Stomach (tissue), 9 donors: ENCODE data around the gene CACNA1I. TPM values are rescaled to one million over a fixed set of nuclear protein-coding genes. Genes with fewer than 3 reads are reported as not detected.

Source experiments
- DNase-seq, 2 donors: peaks; one replicate each; pipeline versions ENCODE4 v3.0.0 to v3.0.0-alpha.2; 2013 to 2019
- H3K27ac ChIP-seq, 5 donors: fragments of 200-600 bp in 4 of 5; sonication (generic) in 4 of 5; one replicate each; pipeline ENCODE4 v1.5.1; 2013 to 2019; ENCODE audit warnings: mild to moderate bottlenecking in 1 of 5, moderate library complexity in 1 of 5
- H3K27me3 ChIP-seq, 3 donors: fragments of 200-600 bp; sonication (generic); one replicate each; pipeline ENCODE4 v1.5.1; 2017 to 2019; ENCODE audit warnings: mixed run types in 1 of 3
- H3K36me3 ChIP-seq, 4 donors: fragments of 200-600 bp; sonication (generic); 1 replicate in 3 of 4; 2 replicates in 1 of 4; pipeline ENCODE4 v1.5.1; 2016 to 2019
- H3K4me1 ChIP-seq, 4 donors: fragments of 200-600 bp; sonication (generic); one replicate each; pipeline ENCODE4 v1.5.1; 2016 to 2019
- H3K4me3 ChIP-seq, 4 donors: fragments of 200-600 bp; sonication (generic) in 3 of 4; one replicate each; pipeline ENCODE4 v1.5.1; 2016 to 2019; ENCODE audit warnings: mild to moderate bottlenecking in 1 of 4
- H3K9me3 ChIP-seq, 4 donors: fragments of 200-600 bp; sonication (generic); one replicate each; pipeline ENCODE4 v1.5.1; 2016 to 2019
- EP300 ChIP-seq: sonication (generic); formaldehyde crosslinking; IDR thresholded peaks from one replicate; pipeline ENCODE4 v1.6.1; 2017; ENCODE audit warnings: antibody characterized with exemption
- POLR2A ChIP-seq, 4 donors: fragments of 450-650 bp; IDR thresholded peaks; one replicate each; pipeline ENCODE4 v1.6.1; 2016; ENCODE audit warnings: antibody characterized with exemption in 4 of 4, control low read depth in 2 of 4, mild to moderate bottlenecking in 1 of 4, moderate library complexity in 1 of 4
- POLR2AphosphoS5 ChIP-seq, 3 donors: sonication (generic); formaldehyde crosslinking; IDR thresholded peaks; one replicate each; pipeline ENCODE4 v1.6.1; 2016; ENCODE audit warnings: antibody characterized with exemption in 3 of 3
- WGBS, 5 donors: extraction: QIAGEN DNeasy Blood & Tissue Kit in 3 of 5; methylation state at CpG; one replicate each; pipeline versions ENCODE4 v1.1.5 to v1.1.7; 2013 to 2018; 5-methylcytosine and 5-hydroxymethylcytosine counted together
- intact Hi-C: fragments of 100-400 bp; cut with DNase I; formaldehyde crosslinking; loops from one replicate; pipeline ENCODE4 v1.15.1; 2023; ENCODE audit warnings: low total_unique reads
- polyA plus RNA-seq, 3 donors: library from polyadenylated mRNA; stranded (reverse); fragments of 200-250 nt; gene quantifications; one replicate each; pipeline ENCODE4 v1.2.3, GENCODE V29; 2013
- total RNA-seq, 5 donors: library from RNA; depleted of rRNA; stranded (reverse); fragments of >200 nt; gene quantifications; one replicate each; pipeline versions ENCODE4 v1.1.0 to v1.2.3, GENCODE V29; 2014 to 2016
- TF ChIP-seq, protein P1 (sequence below), 7 experiments: fragments of 450-650 bp in 4 of 7; fragments of 200-600 bp in 3 of 7; sonication (generic) in 3 of 7; IDR thresholded peaks; one replicate each; pipeline ENCODE4 v1.5.1; 2016 to 2019; ENCODE audit warnings: antibody characterized with exemption in 7 of 7, control low read depth in 2 of 7, mild to moderate bottlenecking in 1 of 7
- donor health status: healthy with polysubstance abuse.
- donor health status: Bipolar disorder and iron deficiency.
- donor health status: healthy.

The CACNA1I gene
- total and polyA plus RNA-seq, 8 donors, result 0.06 to 4.0 (median 0.22) TPM; not detected in 2

DNA sequence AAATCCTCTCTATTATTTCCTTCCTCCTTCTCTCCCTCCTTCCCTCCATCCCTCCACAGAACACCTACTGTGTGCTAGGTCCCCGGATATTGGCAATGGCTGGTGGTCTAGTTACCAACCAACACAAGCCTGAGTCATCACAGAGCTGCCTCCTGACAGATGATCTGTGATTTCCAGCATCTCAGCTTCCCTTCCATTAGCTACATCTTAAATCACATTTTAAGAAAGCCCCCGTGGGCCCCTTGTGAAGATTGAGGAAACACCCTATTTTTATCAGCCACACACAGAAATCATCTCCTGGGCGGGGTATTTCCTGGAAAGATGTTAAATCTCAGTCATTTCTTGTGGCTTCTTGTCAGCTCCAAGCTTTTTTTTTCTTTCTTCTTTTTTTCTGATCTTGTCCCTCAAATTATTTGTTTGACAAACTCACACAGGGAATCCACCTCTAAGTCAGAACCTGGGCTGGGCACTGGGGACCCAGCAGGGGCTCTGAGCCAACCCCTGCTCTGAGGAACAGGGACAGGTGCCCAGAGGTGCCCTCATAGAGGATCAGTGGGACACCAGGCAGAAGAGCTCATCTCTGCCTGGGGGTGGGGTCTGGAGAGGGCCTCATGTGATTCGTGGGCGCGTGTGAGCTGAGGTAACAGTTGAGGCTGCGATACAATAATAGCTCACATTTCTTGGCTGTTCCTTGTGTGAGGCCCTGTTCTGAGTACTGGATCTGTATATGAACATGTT, 42.4 kb downstream of the CACNA1I start:
- TF ChIP-seq POLR2AphosphoS5 (IDR thresholded peaks at IDR 0.05) (no peak), POLR2A (IDR thresholded peaks at IDR 0.05) (no peak), EP300 (no peak)
- TF ChIP-seq, protein P1, sequence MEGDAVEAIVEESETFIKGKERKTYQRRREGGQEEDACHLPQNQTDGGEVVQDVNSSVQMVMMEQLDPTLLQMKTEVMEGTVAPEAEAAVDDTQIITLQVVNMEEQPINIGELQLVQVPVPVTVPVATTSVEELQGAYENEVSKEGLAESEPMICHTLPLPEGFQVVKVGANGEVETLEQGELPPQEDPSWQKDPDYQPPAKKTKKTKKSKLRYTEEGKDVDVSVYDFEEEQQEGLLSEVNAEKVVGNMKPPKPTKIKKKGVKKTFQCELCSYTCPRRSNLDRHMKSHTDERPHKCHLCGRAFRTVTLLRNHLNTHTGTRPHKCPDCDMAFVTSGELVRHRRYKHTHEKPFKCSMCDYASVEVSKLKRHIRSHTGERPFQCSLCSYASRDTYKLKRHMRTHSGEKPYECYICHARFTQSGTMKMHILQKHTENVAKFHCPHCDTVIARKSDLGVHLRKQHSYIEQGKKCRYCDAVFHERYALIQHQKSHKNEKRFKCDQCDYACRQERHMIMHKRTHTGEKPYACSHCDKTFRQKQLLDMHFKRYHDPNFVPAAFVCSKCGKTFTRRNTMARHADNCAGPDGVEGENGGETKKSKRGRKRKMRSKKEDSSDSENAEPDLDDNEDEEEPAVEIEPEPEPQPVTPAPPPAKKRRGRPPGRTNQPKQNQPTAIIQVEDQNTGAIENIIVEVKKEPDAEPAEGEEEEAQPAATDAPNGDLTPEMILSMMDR (IDR thresholded peaks at IDR 0.05), result no peak
- H3K27me3 ChIP-seq, result peaks cover 5 to 75% (median 6%) of the 10 kb centered on the region in 3 donors
- no peak overlapping the region for H3K27ac ChIP-seq
- intact Hi-C loops, result no loop called here
- no peak for DNase-seq
- H3K4me1 ChIP-seq, result peaks cover 0 to 4% (median 2%) of the 10 kb centered on the region in 4 donors
- H3K9me3 ChIP-seq, result peaks cover 0 to 12% (median 10%) of the 10 kb centered on the region in 4 donors
- no peak overlapping the region for H3K4me3 ChIP-seq
- WGBS, 5 donors, result 59 to 75% (median 72%) methylated on average over 3 to 7 of the region's 7 CpGs
- H3K36me3 ChIP-seq, result no peaks in the 10 kb centered on the region

DNA sequence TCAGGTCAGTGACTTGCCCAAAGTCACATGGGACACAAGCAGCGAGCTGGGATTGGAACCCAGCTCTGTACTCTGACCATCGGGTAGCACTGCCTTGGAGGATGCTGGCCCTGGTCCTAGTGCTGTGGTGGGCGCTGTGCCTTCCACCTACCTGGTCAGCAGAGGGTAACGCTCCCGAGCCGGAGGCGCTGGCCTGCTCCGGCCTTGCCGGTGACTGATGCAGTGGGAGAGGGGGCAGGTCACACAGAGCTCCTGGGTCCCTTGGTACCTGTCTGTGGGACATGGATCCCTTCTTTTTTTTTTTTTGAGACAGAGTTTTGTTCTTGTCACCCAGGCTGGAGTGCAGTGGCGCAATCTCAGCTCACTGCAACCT, 43.0 kb downstream of the CACNA1I start:
- intact Hi-C loops, result no loop called here

GRCh38 chr22:39614442-39614841, 43.9 kb downstream of the CACNA1I start:
- no peak for DNase-seq
- intact Hi-C loops, result no loop called here
- TF ChIP-seq, protein P1 (IDR thresholded peaks at IDR 0.05), result no peak
- TF ChIP-seq POLR2A (IDR thresholded peaks at IDR 0.05) (no peak), EP300 (no peak), POLR2AphosphoS5 (IDR thresholded peaks at IDR 0.05) (no peak)
- no peaks in the 10 kb centered on the region for H3K36me3 ChIP-seq
- peaks cover 0 to 4% (median 2%) of the 10 kb centered on the region in 4 donors for H3K4me1 ChIP-seq
- H3K4me3 ChIP-seq, result no peak overlapping the region
- H3K9me3 ChIP-seq, result peaks cover 0 to 12% (median 10%) of the 10 kb centered on the region in 4 donors
- H3K27me3 ChIP-seq, result peaks cover 5 to 86% (median 18%) of the 10 kb centered on the region in 3 donors
- 35 to 63% (median 53%) methylated on average over 2 to 4 of the region's 4 CpGs for WGBS, 5 donors
- H3K27ac ChIP-seq, result no peak overlapping the region

More for the DNA sequence above, 43.0 kb downstream of the CACNA1I start:
- Histone ChIP-seq H3K9me3 (peaks cover 0 to 12% (median 10%) of the 10 kb centered on the region in 4 donors), H3K27me3 (peaks cover 5 to 80% (median 11%) of the 10 kb centered on the region in 3 donors), H3K36me3 (no peaks in the 10 kb centered on the region), H3K4me3 (no peak overlapping the region), H3K4me1 (peaks cover 0 to 4% (median 2%) of the 10 kb centered on the region in 4 donors), H3K27ac (no peak overlapping the region)
- no peak for TF ChIP-seq POLR2A (IDR thresholded peaks at IDR 0.05)
- 87 to 97% (median 96%) methylated on average over 9 to 10 of the region's 10 CpGs for WGBS, 5 donors
- no peak for DNase-seq

DNA sequence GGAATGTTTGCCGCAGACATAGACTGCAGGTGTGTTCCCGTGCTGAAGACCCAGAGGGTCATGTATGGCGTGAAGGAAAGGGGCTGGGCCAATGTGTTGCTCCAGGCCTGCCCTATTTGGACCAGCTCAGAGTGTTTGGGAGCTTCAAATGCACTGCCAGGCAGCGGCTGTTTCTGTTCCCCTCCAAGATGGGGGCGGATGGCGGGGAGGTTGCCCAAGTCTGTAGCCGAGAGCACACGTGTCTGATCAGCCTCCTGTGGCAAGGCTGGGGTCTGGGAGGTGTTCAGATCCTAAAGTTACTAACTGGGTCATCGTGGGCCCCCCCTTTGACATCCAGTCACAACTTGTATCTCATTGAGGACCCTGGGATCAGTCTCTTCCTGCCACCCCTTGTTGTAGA, 45.5 kb downstream of the CACNA1I start:
- H3K36me3 ChIP-seq, result no peaks in the 10 kb centered on the region
- no peak overlapping the region for H3K4me3 ChIP-seq
- intact Hi-C loops, result no loop called here
- 65 to 86% (median 75%) methylated on average over 6 to 9 of the region's 9 CpGs for WGBS, 5 donors
- no peak for DNase-seq
- TF ChIP-seq, protein P1 (IDR thresholded peaks at IDR 0.05), result no peak
- TF ChIP-seq EP300 (no peak), POLR2A (IDR thresholded peaks at IDR 0.05) (no peak)
- peaks cover 0 to 12% (median 10%) of the 10 kb centered on the region in 4 donors for H3K9me3 ChIP-seq
- no peak overlapping the region for H3K27ac ChIP-seq
- H3K27me3 ChIP-seq, result peaks cover 5 to 84% (median 18%) of the 10 kb centered on the region in 3 donors
- peaks cover 0 to 4% (median 2%) of the 10 kb centered on the region in 4 donors for H3K4me1 ChIP-seq

- intact Hi-C loops, result no loop called here
- WGBS, 5 donors, result 47 to 62% (median 56%) methylated on average over 6 of the region's 6 CpGs
- H3K27me3 ChIP-seq, result peaks cover 5 to 89% (median 25%) of the 10 kb centered on the region in 3 donors
- H3K27ac ChIP-seq, result no peak overlapping the region
- DNase-seq, result no peak
- H3K9me3 ChIP-seq, result peaks cover 0 to 10% (median 7%) of the 10 kb centered on the region in 4 donors
- no peak for TF ChIP-seq POLR2A (IDR thresholded peaks at IDR 0.05)
- TF ChIP-seq, protein P1 (IDR thresholded peaks at IDR 0.05), result no peak
- no peak for TF ChIP-seq EP300
- no peak for TF ChIP-seq POLR2AphosphoS5 (IDR thresholded peaks at IDR 0.05)
- H3K36me3 ChIP-seq, result no peaks in the 10 kb centered on the region
- H3K4me3 ChIP-seq, result no peak overlapping the region
- H3K4me1 ChIP-seq, result peaks cover 0 to 4% (median 2%) of the 10 kb centered on the region in 4 donors
Observed at GRCh38 chr22:39616781-39617180, 46.2 kb downstream of the CACNA1I start.
